GM12878 (cell line): ENCODE data around the gene UAP1.

Source experiments
- CTCF ChIP-seq, 3 experiments: IDR thresholded peaks in 2 of 3; conservative IDR thresholded peaks in 1 of 3; 2 replicates each; pipeline ENCODE4 v1.5.1; 2011; ENCODE audit warnings: low read depth in 3 of 3, low read length in 3 of 3, mild to moderate bottlenecking in 3 of 3, control low read depth in 2 of 3, moderate library complexity in 2 of 3, inconsistent platforms in 1 of 3, mixed read lengths in 1 of 3; ENCODE audit not compliant: control insufficient read depth in 2 of 3, insufficient read depth in 1 of 3; ENCODE audit errors: extremely low read depth in 1 of 3
- SMAD1 ChIP-seq: fragments of 450-650 bp; IDR thresholded peaks from 2 replicates; pipeline ENCODE4 v1.6.1; 2018; ENCODE audit warnings: mild to moderate bottlenecking, low read depth; ENCODE audit not compliant: partially characterized antibody

- TF ChIP-seq SMAD1 (no peak), CTCF (IDR thresholded peaks at IDR 0.05 in 2 of 3, conservative IDR thresholded peaks at IDR 0.05 in 1 of 3; ENCODE audit: control insufficient read depth in 2 of 3, extremely low read depth in 1 of 3, insufficient read depth in 1 of 3, low read depth in 3 of 3, low read length in 3 of 3) (no peak)
These were observed 79.6 kb downstream of the UAP1 start for GRCh38 chr1:162641114-162641513.
